IMR-90 (cell line): ENCODE results near the gene PAN2. TPM values are rescaled to one million over a fixed set of nuclear protein-coding genes. Genes with fewer than 3 reads are reported as not detected.

Source experiments
- ATAC-seq: fragments of 200-7000 bp; cut with Tn5 transposase; 2 replicates; pipeline ENCODE4 v1.9.1; 2020; ENCODE audit warnings: low read depth, mild to moderate bottlenecking, moderate library complexity
- BruUV-seq: library from RNA; stranded (reverse); fragments of 400-500 nt; replicated peaks from 2 replicates; lab custom pipeline; 2021; lab: Mats Ljungman, UMichigan
- CTCF ChIA-PET: fragments of 300-600 bp; formaldehyde crosslinking; extraction: SDS; loops from one replicate; lab custom pipeline; 2021; ENCODE audit warnings: antibody characterized with exemption; lab: Yijun Ruan, JAX
- POLR2A ChIA-PET: fragments of 300-600 bp; sonication (Branson Sonifier 250); formaldehyde crosslinking; loops from one replicate; lab custom pipeline; 2022; ENCODE audit warnings: antibody characterized with exemption; ENCODE audit not compliant: unreplicated experiment; lab: Charles Lee
- DNase-seq: peaks from one replicate; pipeline ENCODE4 v3.0.0; 2013
- H2AFZ ChIP-seq: replicated peaks from 2 replicates; pipeline ENCODE3; 2013; ENCODE audit warnings: low read length, mild to moderate bottlenecking; ENCODE audit not compliant: poor library complexity
- H2AK5ac ChIP-seq: 2 replicates; pipeline ENCODE4 v1.6.1; 2013; ENCODE audit warnings: low read depth, low read length, inconsistent platforms
- H2AK9ac ChIP-seq: replicated peaks from 2 replicates; pipeline ENCODE3; 2013; ENCODE audit warnings: mild to moderate bottlenecking, low read depth, low read length, moderate library complexity; ENCODE audit not compliant: poor library complexity
- H2BK120ac ChIP-seq: 2 replicates; pipeline ENCODE4 v1.6.1; 2013; ENCODE audit warnings: low read depth, low read length, inconsistent platforms
- H2BK15ac ChIP-seq: 3 replicates; pipeline ENCODE4 v1.6.1; 2013; ENCODE audit warnings: low read depth, low read length, inconsistent platforms
- H2BK20ac ChIP-seq: 2 replicates; pipeline ENCODE4 v1.6.1; 2013; ENCODE audit warnings: low read depth, mild to moderate bottlenecking, inconsistent platforms, low read length, moderate library complexity
- H2BK5ac ChIP-seq: 2 replicates; pipeline ENCODE4 v1.6.1; 2013; ENCODE audit warnings: mild to moderate bottlenecking, low read depth, low read length, inconsistent platforms; ENCODE audit not compliant: poor library complexity, severe bottlenecking
- H3K14ac ChIP-seq: replicated peaks from 2 replicates; pipeline ENCODE4 v1.6.1; 2013; ENCODE audit warnings: low read depth, low read length, inconsistent platforms
- H3K18ac ChIP-seq: 2 replicates; pipeline ENCODE4 v1.6.1; 2013; ENCODE audit warnings: low read depth, low read length, control low read depth
- H3K23ac ChIP-seq: 2 replicates; pipeline ENCODE4 v1.6.1; 2013; ENCODE audit warnings: low read depth, low read length, inconsistent platforms
- H3K27ac ChIP-seq: 2 replicates; pipeline ENCODE4 v1.5.1; 2013; ENCODE audit warnings: mild to moderate bottlenecking, control low read depth, low read length; ENCODE audit not compliant: insufficient read depth
- H3K27me3 ChIP-seq: 2 replicates; pipeline ENCODE4 v1.6.1; 2013; ENCODE audit warnings: low read length; ENCODE audit not compliant: control insufficient read depth, insufficient read depth
- H3K36me3 ChIP-seq: 2 replicates; pipeline ENCODE4 v1.6.1; 2013; ENCODE audit warnings: low read length, mixed read lengths; ENCODE audit not compliant: control insufficient read depth, insufficient read depth
- H3K4ac ChIP-seq: 2 replicates; pipeline ENCODE4 v1.6.1; 2013; ENCODE audit warnings: low read depth, low read length, inconsistent platforms
- H3K4me1 ChIP-seq: 2 replicates; pipeline ENCODE4 v1.6.1; 2013; ENCODE audit warnings: low read length, mixed read lengths; ENCODE audit not compliant: control insufficient read depth, insufficient read depth
- H3K4me2 ChIP-seq: 2 replicates; pipeline ENCODE4 v1.6.1; 2013; ENCODE audit warnings: low read depth, mild to moderate bottlenecking, control low read depth, low read length, moderate library complexity
- H3K4me3 ChIP-seq: 2 replicates; pipeline ENCODE4 v1.5.1; 2013; ENCODE audit warnings: low read depth, mild to moderate bottlenecking, control low read depth, low read length, moderate library complexity; ENCODE audit not compliant: insufficient read depth
- H3K56ac ChIP-seq: 2 replicates; pipeline ENCODE4 v1.6.1; 2013; ENCODE audit warnings: low read length, inconsistent platforms; ENCODE audit not compliant: insufficient read depth; ENCODE audit errors: extremely low read depth
- H3K79me1 ChIP-seq, 2 experiments: 2 replicates each; pipeline ENCODE4 v1.6.1; 2013; ENCODE audit warnings: low read length in 2 of 2, inconsistent platforms in 1 of 2, low read depth in 1 of 2
- H3K9ac ChIP-seq: 2 replicates; pipeline ENCODE4 v1.6.1; 2013; ENCODE audit warnings: low read depth, low read length, control low read depth
- H3K9me1 ChIP-seq: 2 replicates; pipeline ENCODE4 v1.6.1; 2013; ENCODE audit warnings: low read length, inconsistent platforms; ENCODE audit not compliant: insufficient read depth
- H3K9me3 ChIP-seq: 2 replicates; pipeline ENCODE4 v1.6.1; 2013; ENCODE audit warnings: low read length; ENCODE audit not compliant: control insufficient read depth, insufficient read depth
- H4K20me1 ChIP-seq: 2 replicates; pipeline ENCODE4 v1.6.1; 2013; ENCODE audit warnings: low read length, inconsistent platforms; ENCODE audit not compliant: insufficient read depth
- H4K5ac ChIP-seq: 2 replicates; pipeline ENCODE4 v1.6.1; 2013; ENCODE audit warnings: mild to moderate bottlenecking, low read depth, low read length, control low read depth
- H4K8ac ChIP-seq, 2 experiments: 2 replicates each; pipeline ENCODE4 v1.6.1; 2013; ENCODE audit warnings: low read depth in 2 of 2, low read length in 2 of 2, control low read depth in 1 of 2, inconsistent platforms in 1 of 2
- H4K91ac ChIP-seq: 2 replicates; pipeline ENCODE4 v1.6.1; 2013; ENCODE audit warnings: low read depth, low read length, inconsistent platforms; ENCODE audit not compliant: insufficient read depth
- BHLHE40 ChIP-seq: fragments of 150-350 bp; IDR thresholded peaks from 2 replicates; pipeline ENCODE4 v1.6.1; 2016; ENCODE audit warnings: mild to moderate bottlenecking, low read depth, low read length
- CHD1 ChIP-seq: IDR thresholded peaks from 2 replicates; pipeline ENCODE4 v1.6.1; 2012; ENCODE audit warnings: low read depth, low read length, improper control_type of control experiment
- CTCF ChIP-seq: conservative IDR thresholded peaks from 2 replicates; pipeline ENCODE4 v1.5.1; 2012; ENCODE audit warnings: mild to moderate bottlenecking, low read depth, low read length, improper control_type of control experiment
- MAFK ChIP-seq: IDR thresholded peaks from 2 replicates; pipeline ENCODE4 v1.6.1; 2012; ENCODE audit warnings: low read depth, low read length, improper control_type of control experiment
- MXI1 ChIP-seq: IDR thresholded peaks from 2 replicates; pipeline ENCODE4 v1.6.1; 2012; ENCODE audit warnings: low read depth, mild to moderate bottlenecking, low read length, moderate library complexity, borderline replicate concordance
- POLR2A ChIP-seq: IDR thresholded peaks from 2 replicates; pipeline ENCODE4 v1.6.1; 2012; ENCODE audit warnings: mild to moderate bottlenecking, low read depth, low read length
- RAD21 ChIP-seq: IDR thresholded peaks from 2 replicates; pipeline ENCODE4 v1.6.1; 2012; ENCODE audit warnings: low read length, improper control_type of control experiment
- SMC3 ChIP-seq: fragments of 150-350 bp; IDR thresholded peaks from 2 replicates; pipeline ENCODE4 v1.6.1; 2016; ENCODE audit warnings: low read depth, mild to moderate bottlenecking, antibody characterized with exemption, low read length, moderate library complexity
- USF2 ChIP-seq: fragments of 150-350 bp; IDR thresholded peaks from 2 replicates; pipeline ENCODE4 v1.6.1; 2017; ENCODE audit warnings: mild to moderate bottlenecking, antibody characterized with exemption, low read length, low read depth
- WGBS, 2 experiments: methylation state at CpG; one replicate each; pipeline versions ENCODE4 v1.1.5 to v1.1.7; 2013; ENCODE audit warnings: missing lambda C conversion rate in 2 of 2; ENCODE audit not compliant: insufficient read length in 1 of 2; ENCODE audit errors: extremely low coverage in 2 of 2; 5-methylcytosine and 5-hydroxymethylcytosine counted together
- dilution Hi-C: fragments of 300-500 bp; cut with HindIII; formaldehyde crosslinking; loops from one replicate; pipeline ENCODE4 v1.14.3; 2018; ENCODE audit warnings: low sequenced_read_pairs; ENCODE audit not compliant: unreplicated experiment
- in situ Hi-C: fragments of 300-500 bp; cut with MboI; formaldehyde crosslinking; loops from 3 replicates; pipeline ENCODE4 v1.14.3; 2019; ENCODE audit warnings: low sequenced_read_pairs, inconsistent platforms, mixed read lengths
- intact Hi-C: fragments of 100-400 bp; cut with micrococcal nuclease; formaldehyde crosslinking; loops from 2 replicates; pipeline ENCODE4 v1.10.0; 2022
- polyA plus RNA-seq, 3 experiments: library from polyadenylated mRNA; depleted of rRNA; stranded (reverse); fragments of >200 nt; gene quantifications; 2 replicates each; pipeline ENCODE4 v1.2.3, GENCODE V29; 2012; ENCODE audit warnings: low replicate concordance in 1 of 3
- total RNA-seq: library from RNA; depleted of rRNA; stranded (reverse); fragments of >200 nt; gene quantifications from 2 replicates; pipeline ENCODE4 v1.2.3, GENCODE V29; 2012

Gene PAN2
- total and polyA plus RNA-seq, 2 of the 4 experiments (the other 2 are of a cell fraction) = 9.7 to 20.2 TPM

- H3K9me1 ChIP-seq = peaks cover 5% of the 10 kb centered on the region; the same call in 1 of the 2 replicates
- no peaks in the 10 kb centered on the region; the same call in 1 of the 2 replicates for H4K20me1 ChIP-seq
- no peak overlapping the region for H2AFZ ChIP-seq
- no peaks in the 10 kb centered on the region for H3K9me3 ChIP-seq
- H3K9ac ChIP-seq = no peak overlapping the region
- no TSS peak for BruUV-seq
- H3K36me3 ChIP-seq = peaks cover 76% of the 10 kb centered on the region
- in situ Hi-C loops = no loop called here
- H2BK15ac ChIP-seq = no peak overlapping the region
- CTCF ChIA-PET = no interaction called here
- no peak overlapping the region for H4K8ac ChIP-seq
- peaks cover 0 to 9% of the 10 kb centered on the region in 2 experiments; a peak in 2 of 4 replicates for H3K79me1 ChIP-seq
- intact Hi-C loops = no loop called here
- no peak overlapping the region for H3K27ac ChIP-seq
- no peaks in the 10 kb centered on the region for H3K4me1 ChIP-seq
- no peak overlapping the region for H3K18ac ChIP-seq
- no peak overlapping the region for H3K4me2 ChIP-seq
- H3K56ac ChIP-seq = no peak overlapping the region
- DNase-seq (no peak), ATAC-seq (peak; percentile 29; the same call in 1 of the 2 replicates)
- no peak overlapping the region for H3K4me3 ChIP-seq
- H4K91ac ChIP-seq = no peak overlapping the region
- 80% methylated on average over 2 of the region's 7 CpGs; no CpG with 5 or more reads in 1 of the 2 experiments for WGBS, 2 experiments
- TF ChIP-seq MXI1 = no peak
- TF ChIP-seq CTCF = no peak
- no peak for TF ChIP-seq CHD1
- TF ChIP-seq MAFK = no peak
- no peak for TF ChIP-seq BHLHE40
- TF ChIP-seq SMC3 = no peak
- TF ChIP-seq RAD21 = no peak
- TF ChIP-seq USF2 = no peak
- TF ChIP-seq POLR2A = no peak
- no peak overlapping the region for H3K4ac ChIP-seq
- H2AK9ac ChIP-seq = no peak overlapping the region
- H2BK5ac ChIP-seq = no peak overlapping the region
- no peak overlapping the region for H2BK120ac ChIP-seq
- no peak overlapping the region for H3K23ac ChIP-seq
- POLR2A ChIA-PET = no interaction called here
- no peaks in the 10 kb centered on the region for H3K27me3 ChIP-seq
- H3K14ac ChIP-seq = no peak overlapping the region
- no peak overlapping the region for H2AK5ac ChIP-seq
- no peak overlapping the region for H4K5ac ChIP-seq
- H2BK20ac ChIP-seq = no peak overlapping the region
- dilution Hi-C loops = no loop called here
Observed at GRCh38 chr12:56346675-56347074, 12.9 kb upstream of the PAN2 start.
